ENCODE data around the gene NEAT1. TPM values are rescaled to one million over a fixed set of nuclear protein-coding genes. Genes with fewer than 3 reads are reported as not detected.

NEAT1 gene
- total and polyA plus RNA-seq, 9 of the 15 experiments (the other 6 are each of a cell fraction or from before 2014, with no cell fraction given): 20.1 to 389 (median 62.8) TPM

DNA sequence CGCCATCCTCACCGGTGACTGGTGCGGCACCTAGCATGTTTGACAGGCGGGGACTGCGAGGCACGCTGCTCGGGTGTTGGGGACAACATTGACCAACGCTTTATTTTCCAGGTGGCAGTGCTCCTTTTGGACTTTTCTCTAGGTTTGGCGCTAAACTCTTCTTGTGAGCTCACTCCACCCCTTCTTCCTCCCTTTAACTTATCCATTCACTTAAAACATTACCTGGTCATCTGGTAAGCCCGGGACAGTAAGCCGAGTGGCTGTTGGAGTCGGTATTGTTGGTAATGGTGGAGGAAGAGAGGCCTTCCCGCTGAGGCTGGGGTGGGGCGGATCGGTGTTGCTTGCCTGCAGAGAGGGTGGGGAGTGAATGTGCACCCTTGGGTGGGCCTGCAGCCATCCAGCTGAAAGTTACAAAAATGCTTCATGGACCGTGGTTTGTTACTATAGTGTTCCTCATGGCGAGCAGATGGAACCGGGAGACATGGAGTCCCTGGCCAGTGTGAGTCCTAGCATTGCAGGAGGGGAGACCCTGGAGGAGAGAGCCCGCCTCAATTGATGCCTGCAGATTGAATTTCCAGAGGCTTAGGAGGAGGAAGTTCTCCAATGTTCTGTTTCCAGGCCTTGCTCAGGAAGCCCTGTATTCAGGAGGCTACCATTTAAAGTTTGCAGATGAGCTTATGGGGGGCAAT is 1.1 kb downstream of the NEAT1 start (continued):
- 0 out of 2 replicates have a peak, but pooled peaks have one; percentile 13 for TF ChIP-seq SRSF3 (IDR thresholded peaks at IDR 0.05; ENCODE audit: insufficient read depth, low read length)
- peak; percentile 76 for TF ChIP-seq ZSCAN32 (CRISPR knock-in tag; IDR thresholded peaks at IDR 0.05)
- no peak for TF ChIP-seq NR2C1 (IDR thresholded peaks at IDR 0.05)
- TF ChIP-seq NR2C1 (tag; IDR thresholded peaks at IDR 0.05): no peak
- TF ChIP-seq ZNF717 (CRISPR knock-in tag; IDR thresholded peaks at IDR 0.05): no peak
- no peak for TF ChIP-seq TOE1 (IDR thresholded peaks at IDR 0.05; ENCODE audit: borderline replicate concordance)
- 0 out of 2 replicates have a peak, but pooled peaks have one; percentile 26 for TF ChIP-seq TOE1 (CRISPR knock-in tag; IDR thresholded peaks at IDR 0.05; ENCODE audit: borderline replicate concordance, low read depth)
- TF ChIP-seq OTX1 (CRISPR knock-in tag; IDR thresholded peaks at IDR 0.05): peak; percentile 84
- 0 out of 4 replicates have a peak, but pooled peaks of 1 of the 2 experiments have one; percentile 3 for TF ChIP-seq FOXA3 (CRISPR knock-in tag; conservative IDR thresholded peaks at IDR 0.05 in 1 of 2, IDR thresholded peaks at IDR 0.05 in 1 of 2)
- peak; percentile 90 for TF ChIP-seq RBM39 (optimal IDR thresholded peaks at IDR 0.05; ENCODE audit: low read depth, low read length)
- TF ChIP-seq TAF15 (IDR thresholded peaks at IDR 0.05; ENCODE audit: low read depth, low read length): 0 out of 2 replicates have a peak, but pooled peaks have one; percentile 15
- peak in 1 of 2 experiments; percentile 69; a peak in 1 of 4 replicates for TF ChIP-seq SRF (CRISPR knock-in tag; IDR thresholded peaks at IDR 0.05)
- TF ChIP-seq, protein P1, sequence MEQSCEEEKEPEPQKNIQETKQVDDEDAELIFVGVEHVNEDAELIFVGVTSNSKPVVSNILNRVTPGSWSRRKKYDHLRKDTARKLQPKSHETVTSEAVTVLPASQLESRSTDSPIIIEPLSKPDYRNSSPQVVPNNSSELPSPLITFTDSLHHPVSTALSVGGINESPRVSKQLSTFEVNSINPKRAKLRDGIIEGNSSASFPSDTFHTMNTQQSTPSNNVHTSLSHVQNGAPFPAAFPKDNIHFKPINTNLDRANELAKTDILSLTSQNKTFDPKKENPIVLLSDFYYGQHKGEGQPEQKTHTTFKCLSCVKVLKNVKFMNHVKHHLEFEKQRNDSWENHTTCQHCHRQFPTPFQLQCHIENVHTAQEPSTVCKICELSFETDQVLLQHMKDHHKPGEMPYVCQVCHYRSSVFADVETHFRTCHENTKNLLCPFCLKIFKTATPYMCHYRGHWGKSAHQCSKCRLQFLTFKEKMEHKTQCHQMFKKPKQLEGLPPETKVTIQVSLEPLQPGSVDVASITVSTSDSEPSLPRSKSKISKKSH (CRISPR knock-in tag; IDR thresholded peaks at IDR 0.05): peak; percentile 6; the same call in 1 of the 2 replicates
- TF ChIP-seq THRB (CRISPR knock-in tag; conservative IDR thresholded peaks at IDR 0.05): peak; percentile 94
- TF ChIP-seq NFYB (IDR thresholded peaks at IDR 0.05; ENCODE audit: extremely low read depth, insufficient read length): no peak
- TF ChIP-seq MBD2 (IDR thresholded peaks at IDR 0.05; ENCODE audit: borderline replicate concordance, low read depth): no peak
- no peak for TF ChIP-seq SMAD4 (CRISPR knock-in tag; conservative IDR thresholded peaks at IDR 0.05)
- no peak for TF ChIP-seq GTF2E2 (tag; IDR thresholded peaks at IDR 0.05)
- TF ChIP-seq ZNF75A (CRISPR knock-in tag; IDR thresholded peaks at IDR 0.05): no peak
- no peak for TF ChIP-seq ZNF551 (CRISPR knock-in tag; IDR thresholded peaks at IDR 0.05)
- TF ChIP-seq, protein P2, sequence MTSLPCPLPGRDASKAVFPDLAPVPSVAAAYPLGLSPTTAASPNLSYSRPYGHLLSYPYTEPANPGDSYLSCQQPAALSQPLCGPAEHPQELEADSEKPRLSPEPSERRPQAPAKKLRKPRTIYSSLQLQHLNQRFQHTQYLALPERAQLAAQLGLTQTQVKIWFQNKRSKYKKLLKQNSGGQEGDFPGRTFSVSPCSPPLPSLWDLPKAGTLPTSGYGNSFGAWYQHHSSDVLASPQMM (CRISPR knock-in tag; IDR thresholded peaks at IDR 0.05): peak; percentile 58; the same call in 1 of the 2 replicates
- TF ChIP-seq ZNF143 (CRISPR knock-in tag; IDR thresholded peaks at IDR 0.05): no peak
- TF ChIP-seq, protein P3, sequence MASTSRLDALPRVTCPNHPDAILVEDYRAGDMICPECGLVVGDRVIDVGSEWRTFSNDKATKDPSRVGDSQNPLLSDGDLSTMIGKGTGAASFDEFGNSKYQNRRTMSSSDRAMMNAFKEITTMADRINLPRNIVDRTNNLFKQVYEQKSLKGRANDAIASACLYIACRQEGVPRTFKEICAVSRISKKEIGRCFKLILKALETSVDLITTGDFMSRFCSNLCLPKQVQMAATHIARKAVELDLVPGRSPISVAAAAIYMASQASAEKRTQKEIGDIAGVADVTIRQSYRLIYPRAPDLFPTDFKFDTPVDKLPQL (IDR thresholded peaks at IDR 0.05; ENCODE audit: extremely low read depth, insufficient read length): peak; percentile 18
- TF ChIP-seq MTA3 (IDR thresholded peaks at IDR 0.05; ENCODE audit: borderline replicate concordance): no peak
- TF ChIP-seq MIER1 (IDR thresholded peaks at IDR 0.05; ENCODE audit: low read depth): no peak

Data from K562 (cell line).